ENCODE results near the gene KMT2E.
"Not testable (repeated sequence)": the region's sequence is repeated elsewhere in the genome, so short reads cannot be mapped to it uniquely, and the experiment has no call there.

The KMT2E gene

DNA sequence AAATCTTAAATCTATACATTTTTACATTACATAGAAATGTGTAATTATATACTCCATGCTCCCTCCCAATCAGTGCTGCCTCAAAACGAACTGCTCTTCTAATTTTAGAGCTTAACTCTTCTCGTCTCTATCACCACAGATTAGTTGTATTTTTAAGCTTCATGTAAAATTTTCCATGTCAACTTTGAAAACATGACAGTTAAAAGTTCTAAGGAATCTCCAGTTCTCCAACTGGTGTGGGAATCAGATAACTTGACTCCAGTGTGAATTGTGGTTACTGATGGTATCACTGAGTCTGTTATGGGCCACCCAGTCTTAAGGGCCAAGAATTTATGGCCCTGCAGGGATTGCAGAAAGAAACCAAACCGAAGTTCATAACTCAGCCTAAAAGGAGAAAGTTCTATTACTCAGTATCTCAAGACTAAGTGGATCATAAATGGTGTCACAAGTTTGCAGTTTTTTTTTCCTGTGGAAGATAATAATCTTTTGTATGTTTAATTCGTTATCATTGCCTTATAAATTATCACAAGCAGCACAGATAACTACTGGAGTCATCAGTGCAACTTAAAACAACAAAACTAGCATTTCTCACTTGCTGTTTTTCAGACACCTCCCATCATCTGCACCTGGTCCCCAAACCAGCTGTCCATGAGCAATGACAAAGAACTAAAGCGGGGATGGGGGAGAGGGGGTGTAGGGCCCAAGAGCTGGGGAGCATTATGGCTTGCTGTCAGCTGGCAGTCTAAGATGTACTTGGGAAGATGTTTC is 31.5 kb upstream of the KMT2E start:
- DNase-seq = no peak

GRCh38 chr7:104983076-104983577 is 30.9 kb upstream of the KMT2E start:
- no peak for DNase-seq

GRCh38 chr7:104983578-104984539 is 30.1 kb upstream of the KMT2E start:
- DNase-seq = peak; percentile 83

DNA sequence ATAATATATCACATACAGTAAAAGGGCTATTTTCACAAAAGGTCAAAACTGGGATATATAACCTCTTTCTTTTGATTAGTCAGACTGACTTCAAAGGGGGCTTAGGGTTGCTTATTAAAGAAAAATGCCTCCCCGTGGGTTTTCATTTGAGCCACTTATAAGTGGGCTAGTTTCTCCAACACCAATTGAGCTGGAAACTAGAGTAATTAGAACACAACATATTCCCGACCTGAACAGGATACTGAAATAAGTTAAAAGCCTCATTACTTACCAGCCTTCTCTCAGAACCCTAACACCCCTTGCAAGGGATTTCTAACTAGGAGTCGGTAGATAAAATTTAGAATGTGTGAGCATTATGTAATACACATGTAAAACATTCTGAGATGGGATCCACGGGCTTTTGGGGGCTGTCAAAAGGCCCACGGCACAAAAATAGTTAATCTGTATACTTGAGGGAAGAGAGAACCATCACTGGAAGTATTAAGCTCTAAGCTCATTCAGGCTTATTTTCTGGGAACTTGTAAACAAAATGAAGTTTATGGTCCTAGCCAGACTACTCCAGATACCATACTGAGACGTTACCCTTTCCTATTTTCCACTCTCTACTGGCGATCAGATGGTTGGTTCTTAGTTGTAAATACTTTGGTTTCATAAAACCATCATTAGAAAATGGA is 29.3 kb upstream of the KMT2E start:
- DNase-seq = no peak

GRCh38 chr7:104985259-104985617 is 28.8 kb upstream of the KMT2E start:
- no peak for DNase-seq

DNA sequence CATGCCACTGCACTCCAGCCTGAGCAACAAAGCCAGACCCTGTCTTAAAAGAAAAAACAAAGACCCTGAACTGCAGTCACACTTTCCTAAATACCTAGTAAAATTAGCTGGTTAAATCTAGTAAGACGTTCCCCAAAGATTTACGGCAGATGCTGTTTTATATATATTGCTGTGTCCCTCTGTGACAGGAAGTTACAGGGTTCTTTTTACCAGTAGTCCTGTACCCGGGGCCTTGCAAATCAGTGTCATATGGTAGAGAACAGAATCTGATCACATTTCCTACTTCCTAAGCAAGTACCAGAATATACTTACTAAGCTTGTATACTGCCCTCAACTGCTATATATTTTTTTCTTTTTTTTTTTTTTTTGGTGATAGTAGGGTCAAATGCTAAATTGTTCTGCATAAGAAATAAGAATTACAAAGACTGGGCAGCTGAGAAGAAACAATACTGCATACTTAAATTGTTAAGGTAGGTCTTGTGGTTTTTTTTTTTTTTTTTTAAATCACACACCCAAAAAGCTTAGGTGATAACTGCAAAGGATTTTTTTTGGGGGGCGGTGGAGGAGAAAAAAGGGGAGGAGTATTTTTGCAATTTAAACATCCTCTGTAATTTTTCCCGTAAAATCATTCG is 27.3 kb upstream of the KMT2E start:
- DNase-seq = no peak

DNA sequence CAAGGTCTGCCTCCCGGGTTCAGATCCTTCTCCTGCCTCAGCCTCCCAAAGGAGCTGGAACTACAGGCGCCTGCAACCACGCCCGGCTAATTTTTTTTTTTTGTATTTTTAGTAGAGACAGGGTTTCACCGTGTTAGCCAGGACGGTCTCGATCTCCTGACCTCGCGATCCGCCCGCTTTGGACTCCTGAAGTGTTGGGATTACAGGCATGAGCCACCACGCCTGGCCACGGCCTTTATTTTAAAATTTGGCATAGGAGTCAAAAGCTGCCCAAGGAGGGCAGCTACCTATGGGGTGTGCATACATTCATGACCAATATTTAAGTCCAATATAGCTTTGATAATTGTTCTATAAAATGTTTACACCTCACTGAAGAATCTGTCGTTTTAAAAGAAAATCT is 26.6 kb upstream of the KMT2E start:
- not testable (repeated sequence) for DNase-seq

GRCh38 chr7:104990983-104991382 is 23.0 kb upstream of the KMT2E start:
- DNase-seq = no peak

DNA sequence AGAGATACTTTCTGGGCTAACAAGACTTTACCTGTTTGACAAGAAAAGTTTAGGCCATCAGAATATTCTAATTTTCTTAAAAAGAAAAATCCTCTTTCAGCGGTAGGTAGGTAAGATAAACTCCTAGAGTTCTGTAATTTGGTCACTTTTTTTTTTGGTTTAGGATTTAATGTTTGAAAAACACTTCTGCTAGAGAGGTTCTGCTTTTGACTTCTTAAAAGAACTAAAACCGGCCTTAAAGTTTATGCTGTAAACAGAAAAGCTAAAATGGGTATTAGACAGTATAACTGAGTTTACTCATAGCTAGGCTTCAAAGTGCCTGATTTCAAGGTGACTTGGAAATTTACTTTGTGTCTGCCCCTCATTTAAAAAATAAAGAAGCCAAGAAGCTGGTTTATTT is 21.7 kb upstream of the KMT2E start:
- no peak for DNase-seq

GRCh38 chr7:104993217-104993862 is 20.7 kb upstream of the KMT2E start:
- no peak for DNase-seq

DNA sequence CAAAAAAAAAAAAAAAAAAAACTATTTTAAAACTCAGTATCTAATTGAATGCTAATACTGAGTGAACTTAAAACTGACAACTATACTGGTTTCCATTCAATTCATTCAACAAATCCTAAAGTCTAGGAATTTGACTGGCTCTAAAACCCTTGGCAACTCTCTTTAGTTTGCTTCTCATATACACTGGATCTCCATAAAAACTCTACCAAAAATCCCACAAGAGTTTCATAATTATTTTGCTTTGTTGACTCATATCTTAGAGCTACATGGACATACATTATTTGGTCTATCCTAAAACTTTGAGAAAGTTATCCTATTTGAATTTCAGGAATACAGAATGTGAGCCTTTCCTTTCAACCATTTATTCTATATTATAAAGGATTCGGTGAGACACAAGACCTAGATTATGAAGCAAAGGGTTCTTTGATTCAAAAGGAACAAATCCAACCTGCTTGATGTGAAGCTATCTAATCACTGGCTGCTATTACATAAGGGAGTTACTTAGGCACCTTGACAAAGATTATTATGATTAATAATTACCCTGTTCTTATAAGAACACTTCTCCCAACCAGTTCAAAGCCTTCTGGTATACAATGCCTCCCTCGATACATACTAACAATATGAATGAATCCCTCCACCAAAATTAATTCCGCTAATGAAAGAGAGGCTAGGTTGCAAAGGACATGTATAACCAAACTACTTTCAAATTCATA is 15.8 kb upstream of the KMT2E start:
- no peak for DNase-seq

GRCh38 chr7:105000200-105000599 is 13.8 kb upstream of the KMT2E start:
- no peak for DNase-seq

DNA sequence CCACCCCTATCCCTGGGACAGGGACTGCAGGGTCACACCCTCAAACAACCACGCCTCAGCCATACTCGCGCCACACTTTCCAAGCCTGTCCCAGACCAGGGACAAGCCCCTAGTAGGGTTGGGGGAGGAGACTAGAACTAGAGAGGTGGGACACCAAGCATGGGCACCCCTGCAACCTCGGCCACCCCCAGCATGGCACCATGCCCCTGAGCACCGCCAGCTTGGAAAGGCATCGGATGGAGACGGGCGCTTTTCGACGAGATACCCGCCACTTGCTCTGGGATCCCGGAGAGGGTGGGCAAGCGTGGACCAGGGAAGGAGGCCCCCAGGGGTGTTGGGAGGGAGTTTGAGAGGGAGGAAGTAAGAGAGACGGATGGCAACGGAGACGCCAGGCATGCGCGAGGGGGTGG is 13.1 kb upstream of the KMT2E start:
- no peak for DNase-seq

DNA sequence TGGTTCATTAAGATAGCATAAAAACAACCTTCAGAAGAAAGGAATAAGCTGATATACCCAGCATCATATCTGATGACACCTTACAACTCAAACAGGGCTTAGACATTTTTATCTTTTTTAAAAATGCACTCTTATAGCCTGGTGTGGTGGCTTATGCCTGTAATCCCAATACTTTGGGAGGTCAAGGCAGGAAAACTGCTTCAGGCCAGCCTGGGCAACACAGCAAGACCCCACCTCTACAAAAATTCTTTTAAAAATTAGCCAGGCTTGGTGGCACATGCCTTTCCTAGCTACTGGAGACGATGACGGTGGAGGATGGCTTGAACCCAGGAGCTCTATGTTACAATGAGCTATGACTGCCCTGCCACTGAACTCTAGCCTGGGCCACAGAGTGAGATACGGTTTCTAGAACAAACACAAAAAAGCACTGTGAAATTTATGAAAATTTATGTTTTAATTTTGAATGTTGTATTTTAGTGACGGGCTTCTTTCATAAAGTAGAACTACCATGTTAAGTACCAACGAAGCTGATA is 12.3 kb upstream of the KMT2E start:
- DNase-seq = no peak

DNA sequence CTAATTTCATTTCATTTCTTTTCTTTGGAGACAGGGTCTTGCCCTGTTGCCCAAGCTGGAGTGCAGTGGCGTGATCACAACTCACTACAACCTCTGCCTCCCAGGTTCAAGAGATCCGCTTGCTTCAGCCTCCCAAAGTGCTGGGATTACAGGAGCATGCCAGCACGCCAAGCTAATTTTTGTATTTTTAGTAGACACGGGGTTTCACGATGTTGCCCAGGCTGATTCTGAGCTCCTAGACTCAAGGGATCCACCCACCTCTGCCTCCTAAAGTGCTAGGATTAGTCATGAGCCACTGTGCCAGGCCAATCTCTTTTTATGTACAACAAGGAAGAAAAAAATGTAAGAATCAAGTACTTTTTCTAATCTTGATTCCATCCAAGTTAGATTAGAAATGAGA is 10.7 kb upstream of the KMT2E start:
- peak; percentile 38 for DNase-seq

GRCh38 chr7:105003872-105004510 is 10.0 kb upstream of the KMT2E start:
- DNase-seq = no peak

GRCh38 chr7:105005006-105005405 is 9.0 kb upstream of the KMT2E start:
- not testable (repeated sequence) for DNase-seq

DNA sequence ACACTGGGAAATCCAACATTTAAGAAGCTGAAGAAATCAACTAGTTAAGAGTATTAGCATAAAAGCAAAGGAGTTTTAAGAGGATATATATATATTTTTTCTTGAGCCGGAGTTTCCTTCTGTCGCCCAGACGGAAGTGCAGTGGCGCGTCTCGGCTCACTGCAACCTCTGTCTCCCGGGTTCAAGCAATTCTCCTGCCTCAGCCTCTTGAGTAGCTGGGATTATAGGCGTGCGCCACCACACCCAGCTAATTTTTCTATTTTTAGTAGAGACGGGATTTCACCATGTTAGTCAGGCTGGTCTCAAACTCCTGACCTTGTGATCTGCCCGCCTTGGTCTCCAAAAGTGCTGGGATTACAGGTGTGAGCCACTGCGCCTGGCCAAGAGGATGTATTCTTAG is 8.5 kb upstream of the KMT2E start:
- DNase-seq = not testable (repeated sequence)

GRCh38 chr7:105006367-105007136 is 7.5 kb upstream of the KMT2E start:
- no peak for DNase-seq

DNA sequence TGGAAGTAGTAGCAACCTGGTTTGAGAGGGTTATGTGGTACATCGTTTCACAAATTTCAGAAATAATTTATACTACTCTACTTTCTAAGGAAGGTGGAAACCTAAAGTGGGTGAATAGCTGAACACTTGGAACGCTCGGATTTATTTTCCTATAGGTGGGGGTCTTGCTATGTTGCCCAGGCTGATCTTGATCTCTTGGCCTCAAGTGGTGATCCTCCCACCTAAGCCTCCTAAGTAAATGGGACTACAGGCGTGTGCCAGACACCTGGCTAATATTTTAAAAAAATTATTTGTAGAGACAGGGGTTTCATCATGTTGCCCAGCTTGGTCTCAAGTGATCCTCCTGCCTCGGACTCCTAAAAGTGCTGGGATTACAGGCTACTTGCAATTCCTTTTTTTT is 6.7 kb upstream of the KMT2E start:
- no peak for DNase-seq
